ENCODE results near the gene SEC24D. TPM values are rescaled to one million over a fixed set of nuclear protein-coding genes. Genes with fewer than 3 reads are reported as not detected.

Gene SEC24D
- total RNA-seq, 1 experiment from 2014 or later, result 63.1 TPM

- TF ChIP-seq, protein P1, sequence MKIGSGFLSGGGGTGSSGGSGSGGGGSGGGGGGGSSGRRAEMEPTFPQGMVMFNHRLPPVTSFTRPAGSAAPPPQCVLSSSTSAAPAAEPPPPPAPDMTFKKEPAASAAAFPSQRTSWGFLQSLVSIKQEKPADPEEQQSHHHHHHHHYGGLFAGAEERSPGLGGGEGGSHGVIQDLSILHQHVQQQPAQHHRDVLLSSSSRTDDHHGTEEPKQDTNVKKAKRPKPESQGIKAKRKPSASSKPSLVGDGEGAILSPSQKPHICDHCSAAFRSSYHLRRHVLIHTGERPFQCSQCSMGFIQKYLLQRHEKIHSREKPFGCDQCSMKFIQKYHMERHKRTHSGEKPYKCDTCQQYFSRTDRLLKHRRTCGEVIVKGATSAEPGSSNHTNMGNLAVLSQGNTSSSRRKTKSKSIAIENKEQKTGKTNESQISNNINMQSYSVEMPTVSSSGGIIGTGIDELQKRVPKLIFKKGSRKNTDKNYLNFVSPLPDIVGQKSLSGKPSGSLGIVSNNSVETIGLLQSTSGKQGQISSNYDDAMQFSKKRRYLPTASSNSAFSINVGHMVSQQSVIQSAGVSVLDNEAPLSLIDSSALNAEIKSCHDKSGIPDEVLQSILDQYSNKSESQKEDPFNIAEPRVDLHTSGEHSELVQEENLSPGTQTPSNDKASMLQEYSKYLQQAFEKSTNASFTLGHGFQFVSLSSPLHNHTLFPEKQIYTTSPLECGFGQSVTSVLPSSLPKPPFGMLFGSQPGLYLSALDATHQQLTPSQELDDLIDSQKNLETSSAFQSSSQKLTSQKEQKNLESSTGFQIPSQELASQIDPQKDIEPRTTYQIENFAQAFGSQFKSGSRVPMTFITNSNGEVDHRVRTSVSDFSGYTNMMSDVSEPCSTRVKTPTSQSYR (CRISPR knock-in tag; IDR thresholded peaks at IDR 0.05), result no peak
Measured at GRCh38 chr4:118814891-118815290, 21.0 kb downstream of the SEC24D start (continued).

GRCh38 chr4:118814058-118814457, 21.9 kb downstream of the SEC24D start:
- TF ChIP-seq, protein P2, sequence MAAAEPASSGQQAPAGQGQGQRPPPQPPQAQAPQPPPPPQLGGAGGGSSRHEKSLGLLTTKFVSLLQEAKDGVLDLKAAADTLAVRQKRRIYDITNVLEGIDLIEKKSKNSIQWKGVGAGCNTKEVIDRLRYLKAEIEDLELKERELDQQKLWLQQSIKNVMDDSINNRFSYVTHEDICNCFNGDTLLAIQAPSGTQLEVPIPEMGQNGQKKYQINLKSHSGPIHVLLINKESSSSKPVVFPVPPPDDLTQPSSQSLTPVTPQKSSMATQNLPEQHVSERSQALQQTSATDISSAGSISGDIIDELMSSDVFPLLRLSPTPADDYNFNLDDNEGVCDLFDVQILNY (CRISPR knock-in tag; IDR thresholded peaks at IDR 0.05), result no peak
- no peak for TF ChIP-seq IRF2 (CRISPR knock-in tag; IDR thresholded peaks at IDR 0.05; ENCODE audit: borderline replicate concordance, low read depth)
- TF ChIP-seq, protein P3, sequence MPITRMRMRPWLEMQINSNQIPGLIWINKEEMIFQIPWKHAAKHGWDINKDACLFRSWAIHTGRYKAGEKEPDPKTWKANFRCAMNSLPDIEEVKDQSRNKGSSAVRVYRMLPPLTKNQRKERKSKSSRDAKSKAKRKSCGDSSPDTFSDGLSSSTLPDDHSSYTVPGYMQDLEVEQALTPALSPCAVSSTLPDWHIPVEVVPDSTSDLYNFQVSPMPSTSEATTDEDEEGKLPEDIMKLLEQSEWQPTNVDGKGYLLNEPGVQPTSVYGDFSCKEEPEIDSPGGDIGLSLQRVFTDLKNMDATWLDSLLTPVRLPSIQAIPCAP (CRISPR knock-in tag; IDR thresholded peaks at IDR 0.05), result no peak
- no peak for TF ChIP-seq ZNF219 (CRISPR knock-in tag; IDR thresholded peaks at IDR 0.05; ENCODE audit: borderline replicate concordance)
- TF ChIP-seq, protein P4, sequence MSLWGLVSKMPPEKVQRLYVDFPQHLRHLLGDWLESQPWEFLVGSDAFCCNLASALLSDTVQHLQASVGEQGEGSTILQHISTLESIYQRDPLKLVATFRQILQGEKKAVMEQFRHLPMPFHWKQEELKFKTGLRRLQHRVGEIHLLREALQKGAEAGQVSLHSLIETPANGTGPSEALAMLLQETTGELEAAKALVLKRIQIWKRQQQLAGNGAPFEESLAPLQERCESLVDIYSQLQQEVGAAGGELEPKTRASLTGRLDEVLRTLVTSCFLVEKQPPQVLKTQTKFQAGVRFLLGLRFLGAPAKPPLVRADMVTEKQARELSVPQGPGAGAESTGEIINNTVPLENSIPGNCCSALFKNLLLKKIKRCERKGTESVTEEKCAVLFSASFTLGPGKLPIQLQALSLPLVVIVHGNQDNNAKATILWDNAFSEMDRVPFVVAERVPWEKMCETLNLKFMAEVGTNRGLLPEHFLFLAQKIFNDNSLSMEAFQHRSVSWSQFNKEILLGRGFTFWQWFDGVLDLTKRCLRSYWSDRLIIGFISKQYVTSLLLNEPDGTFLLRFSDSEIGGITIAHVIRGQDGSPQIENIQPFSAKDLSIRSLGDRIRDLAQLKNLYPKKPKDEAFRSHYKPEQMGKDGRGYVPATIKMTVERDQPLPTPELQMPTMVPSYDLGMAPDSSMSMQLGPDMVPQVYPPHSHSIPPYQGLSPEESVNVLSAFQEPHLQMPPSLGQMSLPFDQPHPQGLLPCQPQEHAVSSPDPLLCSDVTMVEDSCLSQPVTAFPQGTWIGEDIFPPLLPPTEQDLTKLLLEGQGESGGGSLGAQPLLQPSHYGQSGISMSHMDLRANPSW (CRISPR knock-in tag; conservative IDR thresholded peaks at IDR 0.05; ENCODE audit: low read depth), result no peak
- no peak for TF ChIP-seq MAX (CRISPR knock-in tag; IDR thresholded peaks at IDR 0.05)
- no peak for TF ChIP-seq SOX15 (CRISPR knock-in tag; IDR thresholded peaks at IDR 0.05)
- no peak for TF ChIP-seq PRRX2 (CRISPR knock-in tag; IDR thresholded peaks at IDR 0.05)
- TF ChIP-seq FOXK1 (CRISPR knock-in tag; IDR thresholded peaks at IDR 0.05), result no peak
- TF ChIP-seq RELA (CRISPR knock-in tag; IDR thresholded peaks at IDR 0.05; ENCODE audit: borderline replicate concordance), result no peak
- TF ChIP-seq ZNF121 (CRISPR knock-in tag; IDR thresholded peaks at IDR 0.05), result no peak
- TF ChIP-seq, protein P5, sequence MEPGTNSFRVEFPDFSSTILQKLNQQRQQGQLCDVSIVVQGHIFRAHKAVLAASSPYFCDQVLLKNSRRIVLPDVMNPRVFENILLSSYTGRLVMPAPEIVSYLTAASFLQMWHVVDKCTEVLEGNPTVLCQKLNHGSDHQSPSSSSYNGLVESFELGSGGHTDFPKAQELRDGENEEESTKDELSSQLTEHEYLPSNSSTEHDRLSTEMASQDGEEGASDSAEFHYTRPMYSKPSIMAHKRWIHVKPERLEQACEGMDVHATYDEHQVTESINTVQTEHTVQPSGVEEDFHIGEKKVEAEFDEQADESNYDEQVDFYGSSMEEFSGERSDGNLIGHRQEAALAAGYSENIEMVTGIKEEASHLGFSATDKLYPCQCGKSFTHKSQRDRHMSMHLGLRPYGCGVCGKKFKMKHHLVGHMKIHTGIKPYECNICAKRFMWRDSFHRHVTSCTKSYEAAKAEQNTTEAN (CRISPR knock-in tag; IDR thresholded peaks at IDR 0.05), result no peak
- TF ChIP-seq USF1 (CRISPR knock-in tag; IDR thresholded peaks at IDR 0.05), result no peak
- TF ChIP-seq SMAD4 (CRISPR knock-in tag; IDR thresholded peaks at IDR 0.05), result no peak
- TF ChIP-seq SMAD3 (CRISPR knock-in tag; IDR thresholded peaks at IDR 0.05; ENCODE audit: borderline replicate concordance), result no peak
- TF ChIP-seq NR1H2 (CRISPR knock-in tag; IDR thresholded peaks at IDR 0.05), result no peak
- no peak for TF ChIP-seq PREB (CRISPR knock-in tag; IDR thresholded peaks at IDR 0.05; ENCODE audit: borderline replicate concordance)
- CTCF ChIA-PET, result interaction anchor here (0.8 kb wide), 2 partner anchors 23 to 70 kb away, joined by 3 to 4 read pairs; no protein-coding TSS in a partner anchor

More at GRCh38 chr4:118814058-118814457, 21.9 kb downstream of the SEC24D start:
- no peaks in the 10 kb centered on the region for H3K27me3 Mint-ChIP-seq (ENCODE audit: low read depth)
- peaks cover 66% of the 10 kb centered on the region for H3K36me3 Mint-ChIP-seq
- DNase-seq (ENCODE audit: low spot score) (no peak), ATAC-seq (no peak)
- no peaks in the 10 kb centered on the region for H3K9me3 Mint-ChIP-seq
- H3K4me1 Mint-ChIP-seq, result no peaks in the 10 kb centered on the region
- H3K4me3 Mint-ChIP-seq, result no peak overlapping the region
- no peak overlapping the region for H3K27ac Mint-ChIP-seq
- POLR2A ChIA-PET, result no interaction called here
